Measurements from ENCODE around the gene KCTD18.

The KCTD18 gene

GRCh38 chr2:200483729-200484198, 26.1 kb downstream of the KCTD18 start:
- DNase-seq: no peak

DNA sequence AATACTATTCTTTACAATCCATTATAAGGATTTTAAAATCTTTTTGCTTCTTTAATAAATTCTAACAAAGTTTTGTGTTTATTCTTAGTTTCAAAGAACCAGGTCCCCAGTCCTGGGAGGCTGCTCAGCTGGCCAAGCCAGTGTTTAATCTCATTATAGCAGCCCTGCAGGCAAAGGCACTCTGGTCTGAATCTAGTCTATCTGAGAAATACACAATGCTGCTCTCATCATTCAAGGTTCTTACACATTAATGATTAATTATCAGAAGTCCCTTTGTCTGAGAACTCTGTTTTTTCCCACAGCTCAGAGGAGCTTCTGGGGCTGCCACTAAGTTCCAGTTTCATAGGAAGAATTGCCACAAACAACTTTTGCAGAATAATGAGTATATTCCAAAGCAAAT, 27.7 kb downstream of the KCTD18 start:
- no peak for DNase-seq

GRCh38 chr2:200479692-200480265, 30.1 kb downstream of the KCTD18 start:
- DNase-seq: no peak

DNA sequence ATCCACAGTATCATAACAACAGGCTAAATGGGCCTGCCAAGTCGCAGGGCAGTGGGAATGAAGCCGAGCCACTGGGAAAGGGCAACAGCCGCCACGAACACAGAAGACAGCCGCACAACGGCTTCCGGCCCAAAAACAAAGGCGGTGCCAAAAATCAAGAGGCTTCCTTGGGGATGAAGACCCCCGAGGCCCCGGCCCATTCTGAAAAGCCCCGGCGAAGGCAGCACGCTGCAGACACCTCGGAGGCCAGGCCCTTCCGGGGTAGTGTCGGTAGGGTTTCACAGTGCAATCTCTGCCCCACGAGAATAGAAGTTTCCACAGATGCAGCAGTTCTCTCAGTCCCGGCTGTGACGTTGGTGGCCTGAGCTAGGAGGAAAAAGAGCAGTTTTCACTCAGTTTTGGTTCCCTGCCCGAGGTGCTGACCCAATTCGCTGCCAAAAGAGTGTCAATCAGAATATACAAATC, 32.2 kb downstream of the KCTD18 start:
- no peak for DNase-seq

DNA sequence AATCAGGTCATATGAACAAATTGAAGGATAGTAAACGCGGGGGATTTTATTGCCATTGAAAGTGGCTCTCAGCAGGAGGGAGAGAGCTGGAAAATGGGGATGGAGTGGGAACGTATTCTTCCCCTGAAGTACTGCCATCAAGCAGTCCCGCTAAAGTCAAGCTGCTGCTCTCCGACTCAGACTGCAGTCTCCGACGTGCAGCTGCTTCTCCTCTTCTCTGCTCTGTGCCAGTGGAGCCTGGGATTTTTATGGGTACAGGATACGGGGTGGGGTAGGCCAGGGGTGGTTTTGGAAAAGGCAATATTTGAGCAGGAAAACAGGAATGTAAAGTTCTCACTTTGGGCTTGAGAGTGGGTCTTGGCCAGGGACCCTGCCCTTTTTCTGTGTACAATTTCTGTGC, 33.0 kb downstream of the KCTD18 start:
- DNase-seq: no peak

DNA sequence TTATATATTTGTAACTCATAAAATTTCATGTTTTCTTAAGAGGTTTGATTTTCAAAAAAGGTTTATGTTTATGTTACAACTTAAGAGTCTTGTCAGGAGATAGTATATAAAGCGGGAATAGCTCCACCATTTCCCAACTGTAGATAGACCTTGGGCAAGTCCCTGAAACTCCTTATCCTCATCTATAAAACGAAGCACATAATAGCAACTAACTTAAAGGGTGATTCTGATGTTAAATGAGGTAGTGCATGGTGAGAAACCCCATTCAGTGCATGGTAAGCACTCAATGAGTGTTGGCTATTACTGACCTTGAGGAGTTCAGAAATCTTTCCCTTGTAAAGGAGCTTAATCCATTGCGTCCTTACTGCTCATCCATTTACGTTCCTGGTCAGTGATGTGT, 34.1 kb downstream of the KCTD18 start:
- DNase-seq: no peak

DNA sequence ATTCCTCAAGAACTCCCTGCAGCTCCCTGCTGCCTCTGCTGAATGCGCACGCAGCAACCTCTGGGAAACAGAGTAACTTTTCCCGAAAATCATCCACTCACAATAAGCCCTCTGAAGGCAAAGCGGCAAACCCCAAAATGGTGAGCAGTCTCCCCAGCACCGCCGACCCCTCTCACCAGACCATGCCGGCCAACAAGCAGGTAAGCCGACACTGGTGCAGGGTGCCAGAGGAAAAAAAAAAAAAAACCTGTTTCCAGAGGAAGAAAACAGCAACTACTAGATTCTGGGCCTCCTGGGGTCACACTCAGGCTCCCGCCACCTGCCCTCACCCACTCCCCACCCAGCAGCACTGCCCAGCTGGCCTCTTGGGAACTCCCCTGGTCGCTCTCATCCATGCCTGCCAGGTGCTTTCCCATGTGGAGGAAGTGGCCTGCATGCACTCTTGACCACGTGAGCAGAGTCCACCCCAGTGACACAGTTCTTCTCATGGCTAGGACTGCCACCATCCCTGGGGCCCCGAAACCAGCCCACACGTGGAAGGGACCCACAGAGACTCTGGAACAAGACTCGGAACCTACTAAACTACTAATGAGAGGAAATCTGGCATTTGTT, 36.9 kb downstream of the KCTD18 start:
- no peak for DNase-seq

DNA sequence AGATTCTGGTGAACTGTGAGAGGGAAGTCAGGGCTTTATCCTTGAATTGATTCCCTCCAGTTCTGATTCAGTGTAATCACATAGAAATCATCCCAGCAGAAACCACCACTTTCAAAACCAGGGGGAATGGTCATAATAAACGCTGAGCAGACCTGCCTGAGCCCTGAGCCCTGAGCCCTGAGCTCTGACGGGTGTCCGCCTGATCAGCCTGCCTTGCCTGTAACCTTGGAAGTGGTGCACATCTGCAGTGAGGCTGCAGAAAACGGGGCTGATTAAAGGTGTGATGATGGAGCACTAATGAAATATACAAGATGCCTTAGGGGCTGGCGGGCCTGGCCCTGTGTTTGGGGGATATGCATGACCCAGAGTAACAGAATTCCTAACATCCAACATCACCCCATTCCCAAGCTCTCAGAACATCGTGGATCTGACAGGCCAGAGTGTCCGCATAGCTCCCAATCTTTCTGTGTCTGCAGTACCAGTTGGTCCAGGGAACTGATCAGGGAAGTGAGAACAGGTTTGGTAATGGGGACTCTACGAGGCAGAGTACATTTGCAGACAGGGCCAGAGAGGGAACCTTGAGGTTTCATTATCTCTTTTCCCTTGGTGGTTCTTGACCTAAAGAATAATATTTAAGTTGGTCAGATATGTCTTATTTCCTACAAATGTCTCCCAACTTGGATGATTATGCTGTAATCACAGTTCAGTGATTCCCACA, 37.8 kb downstream of the KCTD18 start:
- no peak for DNase-seq

- DNase-seq: no peak
Measured at GRCh38 chr2:200471324-200471848, 38.5 kb downstream of the KCTD18 start.

GRCh38 chr2:200470230-200470629, 39.6 kb downstream of the KCTD18 start:
- DNase-seq: no peak

DNA sequence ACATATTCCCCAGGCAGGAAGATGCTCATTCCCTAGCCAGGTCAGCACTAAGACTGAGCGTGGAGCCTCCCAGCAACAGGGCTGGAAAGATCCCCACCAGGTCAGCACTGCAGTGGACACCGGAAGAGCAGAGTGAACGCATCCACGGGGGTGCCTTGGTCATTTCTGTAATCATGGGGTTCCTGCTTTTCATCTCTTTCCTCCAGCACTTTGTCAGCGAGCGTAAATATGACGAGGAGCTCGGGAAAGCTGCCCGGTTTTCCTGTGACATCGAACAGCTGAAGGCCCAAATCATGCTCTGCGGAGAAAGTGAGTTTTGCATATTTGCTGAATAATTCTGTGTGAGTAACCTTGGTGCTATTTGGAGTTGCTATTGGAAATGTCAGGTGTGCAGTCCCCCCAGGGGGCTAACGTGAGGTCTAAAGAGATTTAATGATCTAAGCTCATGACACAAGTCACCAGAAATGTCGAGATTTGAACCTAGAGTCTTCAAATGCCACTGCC, 40.1 kb downstream of the KCTD18 start:
- no peak for DNase-seq

DNA sequence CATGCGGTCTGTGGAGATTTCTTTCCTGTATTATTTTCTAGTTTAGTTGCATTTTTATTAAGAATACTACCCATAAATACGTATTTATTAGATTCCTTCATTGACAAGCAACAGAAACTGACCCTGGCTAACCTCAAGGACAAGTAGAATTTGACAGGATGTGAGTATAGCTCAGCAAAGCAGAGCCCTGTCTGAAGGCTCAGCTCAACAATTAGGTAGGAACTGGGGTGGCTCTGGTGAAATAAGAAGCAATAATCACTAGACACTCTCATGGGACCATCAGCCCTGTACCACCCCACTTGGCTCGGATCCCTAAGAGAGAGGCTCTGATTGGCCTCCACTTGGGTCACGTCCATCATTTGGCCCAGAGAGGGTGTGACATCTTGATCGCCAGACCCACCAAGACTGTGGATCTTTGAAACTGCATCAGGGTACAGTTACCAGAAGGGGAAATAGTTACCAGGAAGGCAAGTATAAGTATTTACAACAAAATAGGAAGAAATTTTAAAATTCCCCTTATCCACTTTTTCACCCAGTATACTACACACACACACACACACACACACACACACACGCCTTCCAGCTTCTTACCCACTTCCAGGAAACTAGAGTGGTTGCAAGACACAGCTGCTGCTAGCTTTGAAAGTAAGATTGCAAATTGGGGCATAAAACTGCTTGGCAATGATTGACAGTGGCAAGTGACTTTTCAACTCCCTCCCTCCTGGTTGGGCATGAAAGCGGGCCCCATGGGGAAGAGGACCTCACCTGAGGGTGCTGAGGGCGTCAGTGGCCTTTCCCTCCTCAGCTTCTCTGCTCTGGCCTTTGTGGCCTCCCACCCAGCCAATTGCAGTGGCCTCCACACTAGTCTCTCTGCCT, 41.8 kb downstream of the KCTD18 start:
- no peak for DNase-seq

- DNase-seq: no peak
Measured at GRCh38 chr2:200466425-200467418, 43.1 kb downstream of the KCTD18 start.

- no peak for DNase-seq
Measured at GRCh38 chr2:200463452-200463851, 46.4 kb downstream of the KCTD18 start.

- DNase-seq: no peak
Measured at GRCh38 chr2:200461846-200462710, 47.8 kb downstream of the KCTD18 start.

GRCh38 chr2:200459101-200459500, 50.8 kb downstream of the KCTD18 start:
- no peak for DNase-seq

- no peak for DNase-seq
Measured at GRCh38 chr2:200456567-200456966, 53.3 kb downstream of the KCTD18 start.

DNA sequence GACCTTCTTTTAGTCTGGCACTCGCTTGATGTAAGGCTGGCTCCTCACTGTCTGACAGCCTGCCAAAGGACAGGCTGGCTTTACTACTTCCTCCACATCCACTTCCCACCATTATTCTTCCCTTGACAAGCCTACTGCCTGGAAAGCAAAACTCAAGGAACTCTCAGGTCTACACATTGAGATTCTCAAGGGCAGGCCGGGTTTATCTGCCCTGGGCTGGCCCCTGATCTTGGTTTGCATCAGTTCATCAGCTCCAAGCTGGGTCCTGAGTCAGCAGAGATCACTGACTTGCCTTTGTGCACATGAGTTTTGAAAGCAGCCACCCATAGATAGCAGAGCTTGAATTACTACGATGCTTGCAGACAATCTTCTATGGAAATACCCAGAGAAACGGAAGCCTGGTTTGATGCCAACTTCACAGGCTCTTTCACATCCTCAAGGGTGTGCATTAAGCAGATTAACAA, 53.9 kb downstream of the KCTD18 start:
- no peak for DNase-seq

DNA sequence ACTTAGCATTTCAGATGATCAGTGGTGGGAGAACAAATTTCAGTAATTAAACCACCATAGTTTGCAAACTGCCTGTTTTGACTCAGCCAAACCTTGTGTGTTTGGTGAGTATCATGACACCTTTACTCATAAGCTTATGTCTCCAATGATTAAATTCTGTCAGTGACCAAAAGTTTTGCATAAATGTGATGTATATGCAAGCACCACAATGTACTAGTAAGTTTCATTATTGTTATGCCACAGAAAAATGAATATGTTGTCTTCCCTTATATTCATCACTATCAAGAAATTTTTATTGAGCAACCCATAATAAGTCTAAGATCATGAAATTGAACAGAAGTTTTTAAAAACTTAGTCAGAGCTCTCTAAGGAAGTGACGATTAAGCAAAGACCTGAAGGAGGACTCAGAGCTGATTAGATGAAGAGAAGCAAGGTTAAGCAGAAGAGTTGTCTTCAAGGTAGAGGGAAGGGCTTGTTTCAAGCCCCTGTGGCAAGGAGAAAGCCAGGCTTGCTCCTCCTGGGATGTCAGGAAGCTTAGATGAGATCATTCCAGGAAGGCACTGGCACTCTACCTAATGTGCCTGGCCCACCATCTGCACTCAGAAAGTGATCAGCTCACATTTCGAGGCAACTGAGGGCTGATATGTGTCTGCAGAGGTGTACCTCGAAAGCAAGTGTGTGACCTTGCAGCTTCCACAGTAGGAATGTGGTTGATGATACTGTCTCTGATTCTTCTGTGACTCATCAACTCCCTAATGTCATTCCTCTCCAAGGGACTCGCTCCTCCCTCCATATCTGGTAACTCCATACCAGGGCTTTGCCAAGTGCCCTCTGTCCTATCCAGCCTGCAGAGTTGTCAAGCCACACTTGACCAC, 54.7 kb downstream of the KCTD18 start:
- DNase-seq: no peak
